Epithelial cell of proximal tubule (primary cell): ENCODE measurements around the gene ERGIC2. TPM values are rescaled to one million over a fixed set of nuclear protein-coding genes. Genes with fewer than 3 reads are reported as not detected.
"Not testable (repeated sequence)": the region's sequence is repeated elsewhere in the genome, so short reads cannot be mapped to it uniquely, and the experiment has no call there.

Experiments used
- DNase-seq: peaks from one replicate; pipeline ENCODE4 v3.0.0-alpha.2; 2011; ENCODE audit warnings: low read depth
- H3K4me3 ChIP-seq: 2 replicates; pipeline ENCODE4 v1.5.1; 2011; ENCODE audit warnings: low read depth, mild to moderate bottlenecking, low read length
- CTCF ChIP-seq: conservative IDR thresholded peaks from 2 replicates; pipeline ENCODE4 v1.5.1; 2012; ENCODE audit warnings: low read depth, mild to moderate bottlenecking, low read length
- total RNA-seq: library from RNA; depleted of rRNA; stranded (reverse); fragments of >200 nt; gene quantifications from 2 replicates; pipeline ENCODE4 v1.2.3, GENCODE V29; 2015

The ERGIC2 gene
- total RNA-seq, 1 donor from 2014 or later: 68.4 TPM

GRCh38 chr12:29398495-29398894, 17.5 kb upstream of the ERGIC2 start:
- no peak for TF ChIP-seq CTCF
- no peak overlapping the region for H3K4me3 ChIP-seq
- DNase-seq: no peak

DNA sequence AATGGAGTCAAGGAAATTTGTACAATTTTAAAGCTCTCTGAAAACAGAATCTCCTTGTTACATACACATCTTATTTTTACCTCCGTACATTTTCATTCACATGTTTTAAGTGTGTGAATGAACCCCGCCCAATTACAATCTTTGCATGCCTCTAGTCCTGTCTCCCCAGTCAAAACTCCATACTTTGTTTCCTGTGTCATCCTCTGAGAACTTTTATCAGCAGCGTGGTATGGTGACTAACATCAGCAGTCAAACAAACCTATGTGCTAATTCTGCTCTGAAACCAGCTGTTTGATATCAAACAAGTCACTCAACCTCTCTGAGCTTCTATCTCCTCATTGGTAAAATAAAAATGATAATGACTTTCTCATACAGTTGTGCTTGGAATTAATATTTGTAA, 15.8 kb upstream of the ERGIC2 start:
- TF ChIP-seq CTCF: no peak
- H3K4me3 ChIP-seq: no peak overlapping the region
- no peak for DNase-seq

- no peak overlapping the region for H3K4me3 ChIP-seq
- TF ChIP-seq CTCF: no peak
- DNase-seq: no peak
Measured at GRCh38 chr12:29395356-29395755, 14.4 kb upstream of the ERGIC2 start.

DNA sequence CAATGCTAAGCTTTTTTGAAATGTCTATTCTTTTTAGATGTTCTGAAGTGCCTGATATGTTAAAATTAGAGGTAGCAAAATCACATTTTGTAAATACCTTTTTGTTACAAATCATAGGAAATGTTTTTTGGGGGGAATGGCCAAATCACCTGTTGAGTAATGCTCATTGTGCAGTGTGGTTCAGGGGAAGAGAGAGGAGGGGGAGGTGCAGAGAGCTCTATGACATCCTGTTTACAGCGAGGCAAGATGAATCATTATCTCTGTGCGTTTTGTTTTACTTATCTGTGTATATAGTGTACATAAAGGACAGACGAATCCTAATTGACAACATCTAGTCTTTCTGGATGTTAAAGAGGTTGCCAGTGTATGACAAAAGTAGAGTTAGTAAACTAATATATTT, 9.4 kb upstream of the ERGIC2 start:
- DNase-seq, H3K4me3 ChIP-seq: not testable (repeated sequence)

GRCh38 chr12:29389295-29389919, 8.4 kb upstream of the ERGIC2 start:
- no peak overlapping the region for H3K4me3 ChIP-seq
- TF ChIP-seq CTCF: no peak
- DNase-seq: no peak

GRCh38 chr12:29386084-29386680, 5.2 kb upstream of the ERGIC2 start:
- DNase-seq, H3K4me3 ChIP-seq: not testable (repeated sequence)

- not testable (repeated sequence) for DNase-seq, H3K4me3 ChIP-seq
Measured at GRCh38 chr12:29385194-29385593, 4.2 kb upstream of the ERGIC2 start.

GRCh38 chr12:29382251-29382650, 1.3 kb upstream of the ERGIC2 start:
- TF ChIP-seq CTCF: no peak
- DNase-seq: no peak
- no peak overlapping the region for H3K4me3 ChIP-seq
